ENCODE data around the gene ZBTB18.

The ZBTB18 gene

GRCh38 chr1:244100704-244101453, 49.8 kb downstream of the ZBTB18 start:
- no peak for TF ChIP-seq TSHZ2 (CRISPR knock-in tag; IDR thresholded peaks at IDR 0.05)
- TF ChIP-seq GLIS3 (CRISPR knock-in tag; IDR thresholded peaks at IDR 0.05) = no peak
- TF ChIP-seq TOX (CRISPR knock-in tag; IDR thresholded peaks at IDR 0.05; ENCODE audit: borderline replicate concordance) = no peak
- TF ChIP-seq ESRRG (CRISPR knock-in tag; IDR thresholded peaks at IDR 0.05) = no peak
- TF ChIP-seq TCF4 (CRISPR knock-in tag; IDR thresholded peaks at IDR 0.05; ENCODE audit: borderline replicate concordance) = no peak
- no peak for TF ChIP-seq ZNF70 (CRISPR knock-in tag; IDR thresholded peaks at IDR 0.05)
- TF ChIP-seq PPARA (CRISPR knock-in tag; IDR thresholded peaks at IDR 0.05; ENCODE audit: borderline replicate concordance) = no peak
- no peak for TF ChIP-seq ZFP3 (CRISPR knock-in tag; IDR thresholded peaks at IDR 0.05)
- TF ChIP-seq CSRNP3 (CRISPR knock-in tag; IDR thresholded peaks at IDR 0.05) = no peak
- TF ChIP-seq PATZ1 (CRISPR knock-in tag; IDR thresholded peaks at IDR 0.05; ENCODE audit: borderline replicate concordance) = no peak
- no peak for TF ChIP-seq ZNF8 (CRISPR knock-in tag; IDR thresholded peaks at IDR 0.05)
- no peak for TF ChIP-seq ISL1 (CRISPR knock-in tag; IDR thresholded peaks at IDR 0.05)
- TF ChIP-seq BACH2 (CRISPR knock-in tag; IDR thresholded peaks at IDR 0.05; ENCODE audit: borderline replicate concordance) = no peak
- TF ChIP-seq ZNF565 (CRISPR knock-in tag; conservative IDR thresholded peaks at IDR 0.05; ENCODE audit: low read depth) = no peak
- no peak for ATAC-seq

GRCh38 chr1:244102046-244102445, 51.0 kb downstream of the ZBTB18 start:
- ATAC-seq = no peak

GRCh38 chr1:244102468-244102867, 51.4 kb downstream of the ZBTB18 start:
- no peak for ATAC-seq
- TF ChIP-seq SNAI2 (CRISPR knock-in tag; IDR thresholded peaks at IDR 0.05) (no peak), ZNF70 (CRISPR knock-in tag; IDR thresholded peaks at IDR 0.05) (no peak), CREB5 (CRISPR knock-in tag; IDR thresholded peaks at IDR 0.05; ENCODE audit: low read depth) (no peak), ESRRG (CRISPR knock-in tag; IDR thresholded peaks at IDR 0.05) (no peak), OSR1 (CRISPR knock-in tag; IDR thresholded peaks at IDR 0.05) (no peak), GLIS3 (CRISPR knock-in tag; IDR thresholded peaks at IDR 0.05) (no peak), PATZ1 (CRISPR knock-in tag; IDR thresholded peaks at IDR 0.05; ENCODE audit: borderline replicate concordance) (no peak)

More at GRCh38 chr1:244102046-244102445, 51.0 kb downstream of the ZBTB18 start:
- TF ChIP-seq CSRNP3 (CRISPR knock-in tag; IDR thresholded peaks at IDR 0.05) (no peak), TCF4 (CRISPR knock-in tag; IDR thresholded peaks at IDR 0.05; ENCODE audit: borderline replicate concordance) (no peak), ZNF565 (CRISPR knock-in tag; conservative IDR thresholded peaks at IDR 0.05; ENCODE audit: low read depth) (no peak), CSDC2 (CRISPR knock-in tag; IDR thresholded peaks at IDR 0.05) (no peak)

Measured in SK-N-SH treated with all-trans-retinoic acid at 6 μM for 48 hours (cell line).